Epithelial cell of proximal tubule (primary cell): ENCODE results near the gene TBC1D1. TPM values are rescaled to one million over a fixed set of nuclear protein-coding genes. Genes with fewer than 3 reads are reported as not detected.

ENCODE experiments used
- DNase-seq: peaks from one replicate; pipeline ENCODE4 v3.0.0-alpha.2; 2011; ENCODE audit warnings: low read depth
- H3K4me3 ChIP-seq: 2 replicates; pipeline ENCODE4 v1.5.1; 2011; ENCODE audit warnings: low read depth, mild to moderate bottlenecking, low read length
- CTCF ChIP-seq: conservative IDR thresholded peaks from 2 replicates; pipeline ENCODE4 v1.5.1; 2012; ENCODE audit warnings: low read depth, mild to moderate bottlenecking, low read length
- total RNA-seq: library from RNA; depleted of rRNA; stranded (reverse); fragments of >200 nt; gene quantifications from 2 replicates; pipeline ENCODE4 v1.2.3, GENCODE V29; 2015

The TBC1D1 gene
- total RNA-seq, 1 donor from 2014 or later = 157 TPM

- no peak for TF ChIP-seq CTCF
- no peak for DNase-seq
- H3K4me3 ChIP-seq = no peak overlapping the region
Observed at GRCh38 chr4:38151873-38152272, 261.0 kb downstream of the TBC1D1 start.

GRCh38 chr4:38152305-38152704 is 261.4 kb downstream of the TBC1D1 start:
- TF ChIP-seq CTCF = no peak

GRCh38 chr4:38152721-38153386 is 262.0 kb downstream of the TBC1D1 start:
- no peak overlapping the region for H3K4me3 ChIP-seq
- TF ChIP-seq CTCF = no peak
- no peak for DNase-seq

More at GRCh38 chr4:38152305-38152704, 261.4 kb downstream of the TBC1D1 start:
- no peak overlapping the region for H3K4me3 ChIP-seq
- DNase-seq = no peak

GRCh38 chr4:38153387-38153760 is 262.5 kb downstream of the TBC1D1 start:
- no peak for TF ChIP-seq CTCF
- H3K4me3 ChIP-seq = no peak overlapping the region
- no peak for DNase-seq

GRCh38 chr4:38154252-38154651 is 263.4 kb downstream of the TBC1D1 start:
- no peak overlapping the region for H3K4me3 ChIP-seq
- DNase-seq = no peak
- no peak for TF ChIP-seq CTCF

- H3K4me3 ChIP-seq = no peak overlapping the region
- DNase-seq = no peak
- TF ChIP-seq CTCF = no peak
Observed at GRCh38 chr4:38154681-38155588, 264.1 kb downstream of the TBC1D1 start.
